ENCODE results near the gene NPM1.

Gene NPM1

DNA sequence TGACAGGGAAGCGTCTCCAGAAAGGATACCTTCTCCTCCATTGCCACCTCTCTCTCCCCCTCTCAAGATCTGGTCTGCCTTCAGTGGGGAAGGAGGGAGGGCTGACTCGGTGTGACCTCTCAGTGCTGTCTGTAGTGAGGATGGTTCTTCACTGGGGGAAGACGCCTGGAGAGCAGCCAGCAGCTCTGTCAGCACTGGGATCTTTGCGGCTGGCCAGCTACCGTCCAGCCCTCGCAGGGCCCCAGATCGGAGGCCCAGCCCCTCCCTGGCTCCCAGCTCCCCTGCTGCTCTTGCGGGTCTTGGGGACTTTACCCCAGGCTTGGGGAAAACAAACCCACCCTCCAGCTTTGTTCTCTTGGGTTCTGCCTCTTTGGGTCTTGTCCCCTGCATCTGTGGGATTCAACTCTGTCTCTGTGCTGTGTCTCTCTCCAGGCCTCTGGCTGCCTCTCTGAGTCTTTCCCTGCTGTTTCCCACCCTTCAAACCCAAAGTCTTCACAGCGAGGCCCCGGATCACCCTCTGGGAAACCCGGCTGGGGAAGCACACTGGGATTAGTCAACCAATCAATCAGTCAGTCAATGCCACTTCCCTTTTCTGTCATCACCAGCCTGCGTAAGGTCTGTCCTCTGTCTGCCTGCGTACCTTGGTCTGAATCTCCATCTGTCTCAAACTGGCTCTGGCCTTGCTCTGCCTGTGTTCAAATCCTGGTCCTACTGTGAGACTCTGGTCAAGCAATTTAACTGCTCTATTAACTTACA is 54.8 kb downstream of the NPM1 start:
- in situ Hi-C loops (cut with MboI; ENCODE audit: low sequenced_read_pairs) = no loop called here

DNA sequence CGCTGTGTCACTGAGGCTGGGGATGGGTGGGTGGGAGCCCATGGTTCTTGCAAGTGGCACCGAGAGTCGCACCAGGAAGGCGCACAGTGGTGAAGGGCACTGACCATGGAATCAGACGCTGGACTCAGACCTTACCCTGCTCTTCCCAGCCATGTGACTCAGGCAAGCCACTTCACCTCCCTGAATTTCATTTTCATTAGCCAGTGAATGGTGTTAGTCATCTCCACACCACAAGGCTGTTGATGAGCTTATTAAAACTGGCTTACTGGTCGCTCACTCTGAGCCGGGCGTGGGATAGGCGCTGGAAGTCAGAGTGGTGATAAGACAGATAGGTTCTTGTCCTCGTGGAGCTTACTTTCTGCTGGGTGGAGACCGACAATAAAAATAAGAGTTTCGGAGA is 56.9 kb downstream of the NPM1 start:
- in situ Hi-C loops (cut with MboI; ENCODE audit: low sequenced_read_pairs) = no loop called here

DNA sequence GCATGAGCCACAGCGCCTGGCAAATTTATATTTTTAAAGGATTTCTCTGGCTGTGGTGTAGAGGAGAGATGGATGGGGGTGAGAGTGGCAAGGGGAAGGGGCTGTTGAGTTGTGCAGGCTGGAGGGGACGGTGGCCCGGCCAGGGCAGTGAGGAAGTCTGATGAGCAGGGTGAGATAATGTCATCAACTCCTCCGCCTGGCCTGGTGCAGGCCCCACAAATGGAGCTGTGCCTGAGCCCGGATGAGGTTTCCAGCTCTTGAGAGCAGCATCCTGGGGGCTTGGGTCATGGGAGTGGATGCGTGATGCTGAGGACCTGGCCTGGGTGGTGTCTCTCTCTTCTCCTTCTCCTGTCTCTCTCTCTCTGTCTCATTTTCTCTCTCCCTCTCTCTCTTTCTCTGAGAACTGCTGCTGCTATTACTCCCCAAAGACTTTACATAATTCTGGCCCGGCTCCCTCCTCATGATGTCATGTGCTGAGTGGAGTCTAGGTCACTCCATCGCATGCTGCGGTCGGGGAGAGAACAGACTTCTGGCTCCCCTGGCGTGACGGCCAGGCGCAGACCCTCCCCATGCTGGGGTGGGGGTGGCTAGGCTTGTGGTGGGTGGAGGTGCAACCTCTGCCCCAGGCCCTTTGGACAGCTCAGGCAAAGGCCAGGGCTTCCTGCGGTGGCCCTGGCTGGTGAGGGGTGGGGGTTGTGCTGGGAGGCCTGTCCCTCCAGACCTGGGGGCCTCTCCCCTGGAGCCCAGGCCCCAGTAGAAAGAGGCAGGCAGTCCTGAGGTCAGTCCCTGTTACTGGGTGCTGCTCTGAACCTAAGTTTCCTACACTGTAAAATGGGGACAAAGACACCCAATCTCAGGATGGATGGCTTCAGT is 58.2 kb downstream of the NPM1 start:
- in situ Hi-C loops (cut with MboI; ENCODE audit: low sequenced_read_pairs) = no loop called here

DNA sequence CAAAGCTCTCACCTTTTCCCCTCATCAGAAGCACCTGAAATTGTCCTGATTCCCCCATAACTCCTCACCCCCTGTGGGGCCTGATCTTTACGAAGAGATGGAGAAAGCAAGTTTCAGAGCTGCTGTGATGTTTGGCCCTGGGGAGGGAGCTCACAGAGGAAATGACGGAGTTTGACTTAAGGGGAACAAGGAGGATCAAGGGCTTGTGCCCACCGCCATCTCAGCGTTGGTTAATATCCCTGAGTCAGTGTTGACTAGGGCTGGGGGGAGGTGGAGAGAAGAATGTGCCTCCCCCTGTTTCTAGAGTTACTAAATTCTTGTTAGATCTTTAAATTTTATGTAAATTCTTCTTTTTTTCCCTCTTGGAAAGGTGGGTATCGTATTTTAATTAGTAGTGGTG is 59.6 kb downstream of the NPM1 start:
- in situ Hi-C loops (cut with MboI; ENCODE audit: low sequenced_read_pairs) = no loop called here

GRCh38 chr5:171449426-171449825 is 61.8 kb downstream of the NPM1 start:
- in situ Hi-C loops (cut with MboI; ENCODE audit: low sequenced_read_pairs) = no loop called here

GRCh38 chr5:171450423-171451331 is 63.0 kb downstream of the NPM1 start:
- in situ Hi-C loops (cut with MboI; ENCODE audit: low sequenced_read_pairs) = no loop called here

DNA sequence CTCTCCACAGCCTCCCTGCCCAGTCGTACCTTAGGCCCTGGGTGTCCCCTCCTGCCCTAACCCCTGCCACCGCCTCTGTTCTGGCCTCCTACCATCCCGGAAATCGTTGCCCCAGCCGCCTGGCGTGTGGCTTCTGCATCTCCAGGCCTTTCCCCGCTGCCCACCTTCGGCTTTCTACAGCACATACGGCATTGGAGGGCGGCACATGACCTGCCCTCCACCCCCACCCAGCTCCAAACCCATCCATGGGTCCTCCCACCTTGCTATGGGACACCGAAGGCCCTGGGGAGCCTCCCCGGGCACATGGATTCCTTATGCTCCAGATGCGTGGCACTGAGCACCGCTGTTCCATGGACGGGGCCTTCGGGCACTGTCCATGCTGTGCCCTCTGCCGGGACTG is 63.8 kb downstream of the NPM1 start:
- in situ Hi-C loops (cut with MboI; ENCODE audit: low sequenced_read_pairs) = no loop called here

DNA sequence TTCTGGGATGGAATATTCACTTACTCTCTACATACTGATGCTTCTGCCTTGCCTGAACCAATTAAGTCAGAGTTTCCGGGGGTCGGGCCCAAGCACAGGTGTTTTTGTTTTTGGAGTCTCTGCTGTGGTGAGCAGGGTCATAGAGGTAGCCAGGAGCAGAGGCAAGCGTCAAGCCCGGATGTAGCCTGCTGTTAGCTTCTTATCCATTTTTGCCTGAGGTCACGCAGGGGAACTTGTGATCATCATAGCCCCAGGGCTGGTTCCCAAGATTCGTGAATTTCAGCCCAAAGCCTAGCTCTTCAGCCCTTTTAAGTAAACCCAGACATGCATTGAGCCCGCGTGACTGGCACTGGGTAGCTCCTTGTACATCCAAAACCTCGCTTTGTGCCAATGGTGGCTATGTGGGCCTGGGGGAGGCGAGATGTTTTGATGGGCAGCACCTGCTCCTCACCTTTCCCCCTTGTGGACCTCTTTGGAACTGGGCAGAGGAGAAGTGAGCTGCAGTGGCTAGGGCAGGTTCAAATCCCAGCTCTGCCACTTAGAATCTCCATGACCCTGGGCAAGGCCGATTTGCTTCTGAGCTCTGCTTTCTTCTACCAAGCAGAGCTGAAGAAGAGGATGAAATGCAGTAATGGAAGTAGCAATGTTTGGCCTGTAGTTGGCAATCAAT is 65.5 kb downstream of the NPM1 start:
- in situ Hi-C loops (cut with MboI; ENCODE audit: low sequenced_read_pairs) = no loop called here

- in situ Hi-C loops (cut with MboI; ENCODE audit: low sequenced_read_pairs) = no loop called here
These were observed 66.3 kb downstream of the NPM1 start for GRCh38 chr5:171453988-171454387.

GRCh38 chr5:171454549-171454948 is 66.9 kb downstream of the NPM1 start:
- in situ Hi-C loops (cut with MboI; ENCODE audit: low sequenced_read_pairs) = no loop called here

DNA sequence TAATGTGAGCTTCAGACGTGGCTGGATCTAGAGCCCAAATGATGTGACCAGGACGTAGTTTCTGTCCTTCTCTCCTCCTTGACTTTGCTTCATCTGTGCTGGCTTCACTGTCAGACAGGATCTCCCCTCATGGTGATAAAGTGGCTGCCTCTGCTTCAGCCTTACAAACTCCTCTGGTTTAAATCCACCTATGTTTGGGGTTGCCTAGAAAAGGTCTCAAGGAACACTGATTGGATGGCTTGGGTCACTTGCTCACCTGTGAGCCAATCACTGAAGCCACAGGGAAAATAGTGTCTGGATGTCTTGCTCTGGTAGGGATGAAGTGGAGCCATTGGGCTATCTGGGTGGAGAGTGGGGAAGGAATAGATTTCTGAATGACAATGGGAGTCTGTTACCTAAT is 67.9 kb downstream of the NPM1 start:
- in situ Hi-C loops (cut with MboI; ENCODE audit: low sequenced_read_pairs) = no loop called here

DNA sequence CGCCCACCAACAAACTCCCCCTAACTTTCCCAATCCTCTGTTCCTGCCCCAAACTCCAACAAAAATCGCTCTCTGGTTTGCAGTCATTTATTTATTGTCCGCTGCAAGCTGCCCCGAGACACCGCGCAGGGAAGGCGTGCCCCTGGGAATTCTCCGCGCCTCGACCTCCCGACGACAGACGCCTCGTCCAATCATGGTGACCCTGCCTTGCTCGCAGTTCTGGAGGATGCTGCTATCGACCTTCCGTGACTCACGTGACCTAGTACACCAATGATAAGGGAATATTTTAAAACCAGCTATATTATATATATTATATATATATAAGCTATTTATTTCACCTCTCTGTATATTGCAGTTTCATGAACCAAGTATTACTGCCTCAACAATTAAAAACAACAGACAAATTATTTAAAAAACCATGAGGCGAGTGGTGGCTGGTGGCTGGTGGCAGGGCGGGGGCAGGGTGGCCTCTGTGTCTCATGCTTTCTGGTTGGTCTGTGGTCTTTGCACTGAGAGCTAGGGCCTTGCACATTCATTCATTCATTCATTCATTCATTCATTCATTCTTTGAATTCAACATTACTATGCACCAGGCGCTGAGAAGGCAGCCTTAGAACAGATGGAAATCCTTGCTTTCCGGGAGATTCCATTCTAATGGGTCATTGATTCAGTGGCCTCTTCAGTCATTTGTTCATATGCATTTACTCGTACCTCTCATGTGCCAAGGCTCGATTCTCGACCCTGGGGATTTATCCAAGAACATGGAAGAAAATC is 69.7 kb downstream of the NPM1 start:
- in situ Hi-C loops (cut with MboI; ENCODE audit: low sequenced_read_pairs) = no loop called here

GRCh38 chr5:171459839-171460238 is 72.2 kb downstream of the NPM1 start:
- in situ Hi-C loops (cut with MboI; ENCODE audit: low sequenced_read_pairs) = no loop called here

Data from HL-60/S4 treated with phorbol 12-myristate 13-acetate at 8.2 ng/mL for 4 days and 3 days (cell line).